H1 (cell line): ENCODE results near the gene TK1. TPM values are rescaled to one million over a fixed set of nuclear protein-coding genes. Genes with fewer than 3 reads are reported as not detected.
A peak's percentile ranks its signal among the peaks of the same experiment; 100 is the strongest.

ENCODE experiments used
- CTCF ChIA-PET: fragments of 300-600 bp; sonication (Branson Sonifier 250); formaldehyde crosslinking; loops from one replicate; lab custom pipeline; 2021; ENCODE audit not compliant: partially characterized antibody; lab: Charles Lee
- POLR2A ChIA-PET: fragments of 300-600 bp; sonication (Branson Sonifier 250); formaldehyde crosslinking; loops from one replicate; lab custom pipeline; 2021; ENCODE audit warnings: inconsistent platforms; ENCODE audit not compliant: partially characterized antibody; lab: Charles Lee
- DNase-seq, 2 experiments: peaks; one replicate each; pipeline versions ENCODE4 v3.0.0 to v3.0.0-alpha.2; 2010 to 2022; ENCODE audit warnings: low spot score in 2 of 2, low read depth in 1 of 2, mixed read lengths in 1 of 2
- FAIRE-seq: peaks from 2 replicates; lab custom pipeline; 2011; peaks lifted over from hg19 to GRCh38; lab: Jason Lieb, UNC
- H2AFZ ChIP-seq: 2 replicates; pipeline ENCODE4 v1.8.1; 2012; ENCODE audit warnings: low read length, inconsistent platforms
- H2AK5ac ChIP-seq: 2 replicates; pipeline ENCODE4 v1.6.1; 2013; ENCODE audit warnings: low read depth, low read length
- H2BK120ac ChIP-seq: replicated peaks from 2 replicates; pipeline ENCODE3; 2013; ENCODE audit warnings: low read depth, low read length, inconsistent platforms
- H2BK12ac ChIP-seq: 2 replicates; pipeline ENCODE4 v1.6.1; 2013; ENCODE audit warnings: low read depth, low read length
- H2BK15ac ChIP-seq: 2 replicates; pipeline ENCODE4 v1.6.1; 2013; ENCODE audit warnings: low read length
- H2BK20ac ChIP-seq: 2 replicates; pipeline ENCODE4 v1.6.1; 2013; ENCODE audit warnings: low read length
- H2BK5ac ChIP-seq: 2 replicates; pipeline ENCODE4 v1.6.1; 2013; ENCODE audit warnings: low read depth, low read length
- H3K14ac ChIP-seq: 2 replicates; pipeline ENCODE4 v1.6.1; 2013; ENCODE audit warnings: inconsistent platforms; ENCODE audit not compliant: insufficient read length
- H3K18ac ChIP-seq: 2 replicates; pipeline ENCODE4 v1.6.1; 2013; ENCODE audit warnings: low read length; ENCODE audit errors: extremely low read depth
- H3K23ac ChIP-seq: 2 replicates; pipeline ENCODE4 v1.6.1; 2013; ENCODE audit warnings: inconsistent platforms; ENCODE audit not compliant: insufficient read length
- H3K23me2 ChIP-seq: 2 replicates; pipeline ENCODE4 v1.6.1; 2013; ENCODE audit warnings: low read depth, low read length
- H3K27ac ChIP-seq: 2 replicates; pipeline ENCODE4 v1.6.1; 2011; ENCODE audit warnings: low read depth, low read length, inconsistent platforms
- H3K27me3 ChIP-seq, 4 experiments: replicated peaks in 1 of 4; 1 replicate in 1 of 4; 2 replicates in 3 of 4; pipeline versions ENCODE4 v1.6.1 to v1.8.1; 2011 to 2013; ENCODE audit warnings: low read length in 3 of 4, mild to moderate bottlenecking in 3 of 4, inconsistent platforms in 2 of 4, mixed read lengths in 2 of 4, moderate library complexity in 1 of 4; ENCODE audit not compliant: control insufficient read depth in 3 of 4, insufficient read depth in 3 of 4; ENCODE audit errors: extremely low read depth in 1 of 4
- H3K36me3 ChIP-seq, 4 experiments: 2 replicates each; pipeline versions ENCODE4 v1.6.1 to v1.8.1; 2011 to 2013; ENCODE audit warnings: mild to moderate bottlenecking in 4 of 4, low read length in 3 of 4, moderate library complexity in 2 of 4, control low read depth in 1 of 4, inconsistent platforms in 1 of 4; ENCODE audit not compliant: insufficient read depth in 4 of 4, control insufficient read depth in 2 of 4
- H3K4ac ChIP-seq: replicated peaks from 2 replicates; pipeline ENCODE3; 2013; ENCODE audit warnings: low read length, low read depth, mixed read lengths, inconsistent platforms; ENCODE audit not compliant: insufficient read length
- H3K4me1 ChIP-seq, 4 experiments: replicated peaks in 1 of 4; 1 replicate in 1 of 4; 2 replicates in 3 of 4; pipeline versions ENCODE4 v1.6.1 to v1.8.1; 2011 to 2013; ENCODE audit warnings: low read length in 3 of 4, inconsistent platforms in 2 of 4, mixed read lengths in 1 of 4; ENCODE audit not compliant: insufficient read depth in 4 of 4, control insufficient read depth in 3 of 4
- H3K4me2 ChIP-seq, 2 experiments: 2 replicates each; pipeline versions ENCODE4 v1.6.1 to v1.8.1; 2011 to 2013; ENCODE audit warnings: low read depth in 2 of 2, low read length in 2 of 2, control low read depth in 1 of 2, inconsistent platforms in 1 of 2, mild to moderate bottlenecking in 1 of 2; ENCODE audit not compliant: insufficient read depth in 1 of 2
- H3K4me3 ChIP-seq, 4 experiments: fragments of 200-600, 300-600 bp in 1 of 4; sonication (generic), shearing (Covaris generic), sonication (Bioruptor Twin) in 1 of 4; 2 replicates each; pipeline versions ENCODE4 v1.5.1 to v1.8.1; 2011 to 2016; ENCODE audit warnings: low read length in 4 of 4, low read depth in 3 of 4, control low read depth in 2 of 4, inconsistent platforms in 2 of 4, mild to moderate bottlenecking in 2 of 4, mixed read lengths in 1 of 4, moderate library complexity in 1 of 4; ENCODE audit not compliant: insufficient read depth in 2 of 4; ENCODE audit errors: extremely low read depth in 1 of 4
- H3K56ac ChIP-seq: replicated peaks from 2 replicates; pipeline ENCODE3; 2013; ENCODE audit warnings: low read depth, mild to moderate bottlenecking, mixed read lengths, low read length, inconsistent platforms; ENCODE audit not compliant: insufficient read length
- H3K79me1 ChIP-seq: 2 replicates; pipeline ENCODE4 v1.6.1; 2013; ENCODE audit warnings: low read depth, low read length, control low read depth
- H3K79me2 ChIP-seq, 2 experiments: 2 replicates each; pipeline versions ENCODE4 v1.6.1 to v1.8.1; 2012 to 2013; ENCODE audit warnings: low read length in 2 of 2, mild to moderate bottlenecking in 2 of 2, inconsistent platforms in 1 of 2; ENCODE audit not compliant: insufficient read depth in 2 of 2, control insufficient read depth in 1 of 2
- H3K9ac ChIP-seq, 4 experiments: replicated peaks in 1 of 4; 1 replicate in 1 of 4; 2 replicates in 3 of 4; pipeline versions ENCODE4 v1.6.1 to v1.8.1; 2011 to 2013; ENCODE audit warnings: low read depth in 3 of 4, low read length in 3 of 4, control low read depth in 2 of 4, mild to moderate bottlenecking in 2 of 4, moderate library complexity in 2 of 4, inconsistent platforms in 1 of 4; ENCODE audit errors: extremely low read depth in 1 of 4
- H3K9me3 ChIP-seq, 2 experiments: 2 replicates each; pipeline versions ENCODE4 v1.6.1 to v1.8.1; 2012 to 2013; ENCODE audit warnings: mild to moderate bottlenecking in 2 of 2, moderate library complexity in 2 of 2, control low read depth in 1 of 2, inconsistent platforms in 1 of 2, low read depth in 1 of 2, low read length in 1 of 2, mixed read lengths in 1 of 2; ENCODE audit not compliant: insufficient read depth in 2 of 2
- H4K20me1 ChIP-seq, 2 experiments: replicated peaks in 1 of 2; 2 replicates each; pipeline versions ENCODE3 to v1.8.1; 2011 to 2013; ENCODE audit warnings: inconsistent platforms in 2 of 2, low read length in 2 of 2, mild to moderate bottlenecking in 1 of 2; ENCODE audit not compliant: insufficient read depth in 2 of 2, control insufficient read depth in 1 of 2
- H4K5ac ChIP-seq: 2 replicates; pipeline ENCODE4 v1.6.1; 2013; ENCODE audit warnings: low read length, low read depth, mixed read lengths, inconsistent platforms; ENCODE audit not compliant: insufficient read length
- H4K8ac ChIP-seq: 2 replicates; pipeline ENCODE4 v1.8.0; 2013; ENCODE audit warnings: mild to moderate bottlenecking, moderate library complexity, low read length, inconsistent platforms; ENCODE audit not compliant: insufficient read depth; ENCODE audit errors: extremely low read depth
- H4K91ac ChIP-seq: replicated peaks from 2 replicates; pipeline ENCODE3; 2013; ENCODE audit warnings: low read length, mixed read lengths, inconsistent platforms; ENCODE audit not compliant: insufficient read length
- GTF2F1 ChIP-seq: IDR thresholded peaks from 2 replicates; pipeline ENCODE4 v1.6.1; 2012; ENCODE audit warnings: low read depth, low read length, improper control_type of control experiment, borderline replicate concordance
- KDM4A ChIP-seq: IDR thresholded peaks from one replicate; pipeline ENCODE4 v1.7.1; 2012; ENCODE audit warnings: low read depth, mild to moderate bottlenecking, moderate library complexity, low read length, inconsistent platforms; ENCODE audit not compliant: severe bottlenecking
- MAFK ChIP-seq: IDR thresholded peaks from 2 replicates; pipeline ENCODE4 v1.6.1; 2012; ENCODE audit warnings: low read depth, mild to moderate bottlenecking, improper control_type of control experiment, low read length
- PHF8 ChIP-seq: fragments of 200-600 bp; sonication (generic); conservative IDR thresholded peaks from 2 replicates; pipeline ENCODE4 v1.7.1; 2012; ENCODE audit warnings: low read depth, mild to moderate bottlenecking, inconsistent platforms, low read length, moderate library complexity
- TEAD4 ChIP-seq: IDR thresholded peaks from 2 replicates; pipeline ENCODE4 v1.6.1; 2012; ENCODE audit warnings: low read depth, low read length, inconsistent platforms, mixed read lengths
- USF2 ChIP-seq: IDR thresholded peaks from 2 replicates; pipeline ENCODE4 v1.6.1; 2011; ENCODE audit warnings: low read length, improper control_type of control experiment
- WGBS, 2 experiments: shearing (Covaris generic) in 1 of 2; methylation state at CpG; one replicate each; pipeline versions ENCODE4 v1.1.6 to v1.1.7; 2013 to 2015; ENCODE audit warnings: low lambda C conversion rate in 2 of 2, mixed read lengths in 2 of 2, inconsistent platforms in 1 of 2, low coverage in 1 of 2, missing lambda C conversion rate in 1 of 2; ENCODE audit not compliant: insufficient replicate concordance in 2 of 2, insufficient coverage in 1 of 2, insufficient read length in 1 of 2; ENCODE audit errors: extremely low coverage in 1 of 2, missing lambda C conversion rate in 1 of 2; 5-methylcytosine and 5-hydroxymethylcytosine counted together
- polyA plus RNA-seq, 7 experiments: library from polyadenylated mRNA; depleted of rRNA in 3 of 7; stranded (reverse) in 5 of 7; unstranded in 2 of 7; fragments of >200 nt in 5 of 7; fragments of 200-250 nt in 2 of 7; gene quantifications; 1 replicate in 5 of 7; 2 replicates in 1 of 7; 4 replicates in 1 of 7; pipeline versions ENCODE4 v1.2.1 to v1.2.3, GENCODE V29; 2011 to 2013; ENCODE audit warnings: missing spikeins in 2 of 7, mixed read lengths in 2 of 7
- total RNA-seq: library from RNA; stranded (reverse); fragmentation: NEBNext Ultra II Directional; extraction: Animal tissue kit (Norgen Biotek cat#: 25700); gene quantifications from 2 replicates; pipeline ENCODE4 v1.2.1, GENCODE V29; 2021
- TF ChIP-seq, protein P1 (sequence below), 3 experiments: IDR thresholded peaks; 1 replicate in 2 of 3; 2 replicates in 1 of 3; pipeline versions ENCODE4 v1.5.1 to v1.6.1; 2011; ENCODE audit warnings: low read length in 3 of 3, mild to moderate bottlenecking in 3 of 3, inconsistent platforms in 2 of 3, low read depth in 1 of 3, moderate library complexity in 1 of 3; ENCODE audit not compliant: insufficient read depth in 1 of 3; ENCODE audit errors: control extremely low read depth in 1 of 3

TK1 gene
- total and polyA plus RNA-seq, 2 of the 8 experiments (the other 6 are each of a cell fraction or from before 2014, with no cell fraction given) = 66.9 to 147 TPM

GRCh38 chr17:78130437-78131101 is 56.3 kb downstream of the TK1 start, which contains the start of gene TMC8:
TSS of gene TMC8 (plus strand) at chr17:78130771. CDS start at chr17:78131589, 818 bp downstream.
- H4K5ac ChIP-seq = no peak within 1 kb of the TSS
- H3K9ac ChIP-seq = no peak within 1 kb of the TSS; a peak in 1 of 7 replicates
- peak within 1 kb of the TSS; percentile 90; the same call in 1 of the 2 replicates for H2BK12ac ChIP-seq
- no peaks in the 10 kb centered on the region for H3K36me3 ChIP-seq
- peak within 1 kb of the TSS; percentile 24 for H2BK120ac ChIP-seq
- H3K27ac ChIP-seq = no peak within 1 kb of the TSS
- H3K18ac ChIP-seq = peak within 1 kb of the TSS; percentile 32
- H3K23ac ChIP-seq = no peak within 1 kb of the TSS
- FAIRE-seq (no peak), DNase-seq (no peak)
- no peaks in the 10 kb centered on the region for H3K79me1 ChIP-seq
- H3K9me3 ChIP-seq = no peaks in the 10 kb centered on the region
- H2BK20ac ChIP-seq = peak within 1 kb of the TSS; percentile 90; the same call in 1 of the 2 replicates
- 82% methylated on average over 10 of the region's 10 CpGs; no CpG with 5 or more reads in 1 of the 2 experiments for WGBS, 2 experiments
- peaks cover 7% of the 10 kb centered on the region for H3K23me2 ChIP-seq
- ChIA-PET POLR2A (interaction anchor here (0.6 to 2.0 kb wide), 6 partner anchors 9 to 74 kb away, joined by 3 to 8 read pairs (median 4); partner anchors contain the start of genes AFMID and TK1), CTCF (interaction anchor here (0.6 to 4.2 kb wide), 10 partner anchors 8 to 630 kb away, joined by 3 to 17 read pairs (median 4); no protein-coding TSS in a partner anchor)
- no peak within 1 kb of the TSS for H2AFZ ChIP-seq
- H3K14ac ChIP-seq = no peak within 1 kb of the TSS
- H2BK15ac ChIP-seq = peak within 1 kb of the TSS; percentile 72; the same call in 1 of the 2 replicates
- H3K4ac ChIP-seq = peak within 1 kb of the TSS; percentile 32
- peaks cover 0 to 26% (median 17%) of the 10 kb centered on the region in 4 experiments; a peak in 5 of 7 replicates for H3K27me3 ChIP-seq
- H4K8ac ChIP-seq = peak within 1 kb of the TSS; percentile 73
- peak within 1 kb of the TSS in 3 of 4 experiments; percentile 10 to 58 (median 10); a peak in 4 of 8 replicates for H3K4me3 ChIP-seq
- peaks cover 2 to 3% of the 10 kb centered on the region in 2 experiments for H4K20me1 ChIP-seq
- peak within 1 kb of the TSS; percentile 54; the same call in 1 of the 2 replicates for H2AK5ac ChIP-seq
- H2BK5ac ChIP-seq = peak within 1 kb of the TSS; percentile 71; the same call in 1 of the 2 replicates
- H4K91ac ChIP-seq = peak within 1 kb of the TSS; percentile 57
- peak within 1 kb of the TSS; percentile 40 for H3K56ac ChIP-seq
- peaks cover 0 to 31% (median 19%) of the 10 kb centered on the region in 4 experiments; a peak in 6 of 7 replicates for H3K4me1 ChIP-seq
- H3K79me2 ChIP-seq = no peaks in the 10 kb centered on the region
- H3K4me2 ChIP-seq = peak within 1 kb of the TSS; percentile 53 to 69
- TF ChIP-seq GTF2F1 (no peak), TEAD4 (no peak), USF2 (no peak), KDM4A (no peak), PHF8 (no peak), MAFK (no peak)
- TF ChIP-seq, protein P1, sequence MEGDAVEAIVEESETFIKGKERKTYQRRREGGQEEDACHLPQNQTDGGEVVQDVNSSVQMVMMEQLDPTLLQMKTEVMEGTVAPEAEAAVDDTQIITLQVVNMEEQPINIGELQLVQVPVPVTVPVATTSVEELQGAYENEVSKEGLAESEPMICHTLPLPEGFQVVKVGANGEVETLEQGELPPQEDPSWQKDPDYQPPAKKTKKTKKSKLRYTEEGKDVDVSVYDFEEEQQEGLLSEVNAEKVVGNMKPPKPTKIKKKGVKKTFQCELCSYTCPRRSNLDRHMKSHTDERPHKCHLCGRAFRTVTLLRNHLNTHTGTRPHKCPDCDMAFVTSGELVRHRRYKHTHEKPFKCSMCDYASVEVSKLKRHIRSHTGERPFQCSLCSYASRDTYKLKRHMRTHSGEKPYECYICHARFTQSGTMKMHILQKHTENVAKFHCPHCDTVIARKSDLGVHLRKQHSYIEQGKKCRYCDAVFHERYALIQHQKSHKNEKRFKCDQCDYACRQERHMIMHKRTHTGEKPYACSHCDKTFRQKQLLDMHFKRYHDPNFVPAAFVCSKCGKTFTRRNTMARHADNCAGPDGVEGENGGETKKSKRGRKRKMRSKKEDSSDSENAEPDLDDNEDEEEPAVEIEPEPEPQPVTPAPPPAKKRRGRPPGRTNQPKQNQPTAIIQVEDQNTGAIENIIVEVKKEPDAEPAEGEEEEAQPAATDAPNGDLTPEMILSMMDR (IDR thresholded peaks at IDR 0.05; ENCODE audit: control extremely low read depth in 1 of 3, insufficient read depth in 1 of 3, low read depth in 1 of 3, low read length in 3 of 3) = no peak
